PC-9 (cell line): ENCODE measurements around the gene DCHS1.

ENCODE experiments used
- EZH2 ChIP-seq: fragments of 200-600 bp; sonication (generic); IDR thresholded peaks from 2 replicates; pipeline ENCODE4 v1.8.0; 2017; ENCODE audit warnings: antibody characterized with exemption, low read depth
- TF ChIP-seq, protein P1 (sequence below): fragments of 200-600 bp; sonication (generic); conservative IDR thresholded peaks from 2 replicates; pipeline ENCODE4 v1.6.1; 2017; ENCODE audit warnings: mixed run types, antibody characterized with exemption, mild to moderate bottlenecking, moderate library complexity

DNA sequence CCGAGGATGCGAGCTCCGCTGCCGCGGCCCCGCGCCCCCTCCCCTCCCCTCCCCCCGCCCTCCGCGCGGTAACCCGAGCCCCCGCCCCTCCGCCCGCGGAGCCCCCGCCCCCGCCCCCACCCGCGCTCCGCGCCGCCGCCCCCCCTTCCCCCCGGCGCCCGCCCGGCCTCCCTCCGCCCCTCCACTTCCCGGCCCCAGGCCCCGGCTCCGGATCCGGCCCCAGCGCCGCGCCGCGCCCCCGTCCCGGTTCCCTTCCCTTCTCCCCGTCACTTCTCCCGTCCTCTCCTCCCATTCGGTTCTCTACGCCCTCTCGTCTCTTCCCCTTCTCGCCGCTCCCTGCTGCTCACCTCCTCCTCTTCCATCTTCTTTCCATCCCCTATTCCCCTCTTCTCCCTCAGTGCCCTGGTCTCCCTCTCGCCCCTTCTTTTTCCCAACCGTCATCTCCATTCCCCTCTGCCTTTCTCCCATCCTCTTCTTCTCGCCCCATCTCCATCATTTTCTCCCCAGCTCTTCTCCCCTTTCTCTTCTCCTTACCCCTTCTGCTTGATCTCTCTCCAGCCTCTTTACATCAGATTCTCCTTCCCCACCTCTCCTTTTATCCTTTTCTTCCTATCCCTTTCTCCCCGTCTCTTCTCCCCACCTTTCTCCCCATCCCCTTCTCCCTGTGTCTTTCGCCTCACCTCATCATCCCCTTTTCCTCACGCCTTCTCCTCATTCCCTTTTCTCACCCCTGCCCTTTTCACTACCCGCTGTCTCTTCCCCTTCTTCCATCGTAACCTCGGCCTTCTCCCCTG is at the start of gene DCHS1:
- TF ChIP-seq, protein P1, sequence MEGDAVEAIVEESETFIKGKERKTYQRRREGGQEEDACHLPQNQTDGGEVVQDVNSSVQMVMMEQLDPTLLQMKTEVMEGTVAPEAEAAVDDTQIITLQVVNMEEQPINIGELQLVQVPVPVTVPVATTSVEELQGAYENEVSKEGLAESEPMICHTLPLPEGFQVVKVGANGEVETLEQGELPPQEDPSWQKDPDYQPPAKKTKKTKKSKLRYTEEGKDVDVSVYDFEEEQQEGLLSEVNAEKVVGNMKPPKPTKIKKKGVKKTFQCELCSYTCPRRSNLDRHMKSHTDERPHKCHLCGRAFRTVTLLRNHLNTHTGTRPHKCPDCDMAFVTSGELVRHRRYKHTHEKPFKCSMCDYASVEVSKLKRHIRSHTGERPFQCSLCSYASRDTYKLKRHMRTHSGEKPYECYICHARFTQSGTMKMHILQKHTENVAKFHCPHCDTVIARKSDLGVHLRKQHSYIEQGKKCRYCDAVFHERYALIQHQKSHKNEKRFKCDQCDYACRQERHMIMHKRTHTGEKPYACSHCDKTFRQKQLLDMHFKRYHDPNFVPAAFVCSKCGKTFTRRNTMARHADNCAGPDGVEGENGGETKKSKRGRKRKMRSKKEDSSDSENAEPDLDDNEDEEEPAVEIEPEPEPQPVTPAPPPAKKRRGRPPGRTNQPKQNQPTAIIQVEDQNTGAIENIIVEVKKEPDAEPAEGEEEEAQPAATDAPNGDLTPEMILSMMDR, result no peak
- no peak for TF ChIP-seq EZH2
